HCT116 (cell line): ENCODE measurements around the gene ADAP2. TPM values are rescaled to one million over a fixed set of nuclear protein-coding genes. Genes with fewer than 3 reads are reported as not detected.

Source experiments
- ATAC-seq: fragments of 200-7000 bp; cut with Tn5 transposase; 2 replicates; pipeline ENCODE4 v1.9.1; 2020; ENCODE audit warnings: mild to moderate bottlenecking, moderate library complexity
- BruUV-seq: library from RNA; stranded (reverse); fragments of 400-500 nt; replicated peaks from 2 replicates; lab custom pipeline; 2021; lab: Mats Ljungman, UMichigan
- CTCF ChIA-PET: fragments of 300-600 bp; sonication (Branson Sonifier 250); formaldehyde crosslinking; loops from one replicate; lab custom pipeline; 2021; ENCODE audit warnings: antibody characterized with exemption; lab: Charles Lee
- POLR2A ChIA-PET: fragments of 300-600, 350-600 bp; sonication (Branson Sonifier 250); formaldehyde crosslinking; loops from one replicate; lab custom pipeline; 2021; ENCODE audit warnings: antibody characterized with exemption; lab: Charles Lee
- RAD21 ChIA-PET, 2 experiments: fragments of 300-600 bp; sonication (Branson Sonifier 250); formaldehyde crosslinking; loops; one replicate each; lab custom pipeline; 2023; ENCODE audit warnings: low total read pairs in 2 of 2; ENCODE audit not compliant: uncharacterized antibody in 2 of 2, unreplicated experiment in 2 of 2, low non-redundant PET in 1 of 2; lab: Charles Lee
- DNase-seq: peaks from one replicate; pipeline ENCODE4 v3.0.0-alpha.2; 2010; ENCODE audit warnings: low read depth, low spot score
- H2AFZ ChIP-seq: fragments of 200-600 bp; shearing (Covaris generic), sonication (generic); 2 replicates; pipeline ENCODE4 v1.6.1; 2017; ENCODE audit warnings: low read depth, mixed run types, mixed read lengths, antibody characterized with exemption, low read length; ENCODE audit not compliant: poor library complexity, severe bottlenecking
- H3K27ac ChIP-seq: 2 replicates; pipeline ENCODE4 v1.5.1; 2012; ENCODE audit warnings: low read depth, low read length
- H3K27me3 ChIP-seq: fragments of 200-600 bp; sonication (generic); 2 replicates; pipeline ENCODE4 v1.6.1; 2016; ENCODE audit warnings: mixed run types, low read length, mixed read lengths; ENCODE audit not compliant: insufficient read depth
- H3K36me3 ChIP-seq, 2 experiments: fragments of 200-500 bp in 1 of 2; fragments of 200-600 bp in 1 of 2; sonication (Bioruptor generic) in 1 of 2; sonication (generic) in 1 of 2; 2 replicates each; pipeline versions ENCODE4 v1.5.1 to v1.6.1; 2014 to 2016; ENCODE audit warnings: low read length in 2 of 2, inconsistent platforms in 1 of 2, mixed read lengths in 1 of 2, mixed run types in 1 of 2; ENCODE audit not compliant: insufficient read depth in 2 of 2, control insufficient read depth in 1 of 2
- H3K4me1 ChIP-seq, 2 experiments: fragments of 200-600 bp in 1 of 2; sonication (generic) in 1 of 2; 2 replicates each; pipeline versions ENCODE4 v1.5.1 to v1.6.1; 2012 to 2017; ENCODE audit warnings: low read length in 2 of 2, inconsistent platforms in 1 of 2, mild to moderate bottlenecking in 1 of 2, mixed read lengths in 1 of 2, mixed run types in 1 of 2, moderate library complexity in 1 of 2; ENCODE audit not compliant: insufficient read depth in 2 of 2, control insufficient read depth in 1 of 2
- H3K4me2 ChIP-seq: fragments of 200-600 bp; sonication (generic); 2 replicates; pipeline ENCODE4 v1.6.1; 2017; ENCODE audit warnings: mixed run types, low read length, mixed read lengths
- H3K4me3 ChIP-seq, 2 experiments: fragments of 200-600 bp in 1 of 2; sonication (generic) in 1 of 2; replicated peaks in 1 of 2; 2 replicates each; pipeline ENCODE4 v1.5.1; 2011 to 2016; ENCODE audit warnings: low read length in 2 of 2, control low read depth in 1 of 2, low read depth in 1 of 2, mild to moderate bottlenecking in 1 of 2, mixed read lengths in 1 of 2, mixed run types in 1 of 2
- H3K79me2 ChIP-seq: fragments of 200-600 bp; sonication (generic); 2 replicates; pipeline ENCODE4 v1.6.1; 2017; ENCODE audit warnings: mild to moderate bottlenecking, mixed run types, low read length, moderate library complexity, mixed read lengths; ENCODE audit not compliant: insufficient read depth
- H3K9ac ChIP-seq: fragments of 200-600 bp; sonication (generic); 2 replicates; pipeline ENCODE4 v1.6.1; 2016; ENCODE audit warnings: low read length, mixed read lengths
- H3K9me2 ChIP-seq: fragments of 200-600 bp; sonication (generic), shearing (Covaris generic); 2 replicates; pipeline ENCODE4 v1.6.1; 2017; ENCODE audit warnings: mixed run types, mild to moderate bottlenecking, moderate library complexity; ENCODE audit not compliant: insufficient read depth
- H3K9me3 ChIP-seq, 2 experiments: fragments of 200-500 bp in 1 of 2; fragments of 200-600 bp in 1 of 2; sonication (Bioruptor generic) in 1 of 2; sonication (generic) in 1 of 2; 2 replicates each; pipeline ENCODE4 v1.6.1; 2014 to 2017; ENCODE audit warnings: low read length in 2 of 2, mixed read lengths in 2 of 2, inconsistent platforms in 1 of 2, low read depth in 1 of 2, mild to moderate bottlenecking in 1 of 2, mixed run types in 1 of 2, moderate library complexity in 1 of 2; ENCODE audit not compliant: control insufficient read depth in 1 of 2, insufficient read depth in 1 of 2
- H4K20me1 ChIP-seq: fragments of 200-600 bp; sonication (generic), shearing (Covaris generic); 2 replicates; pipeline ENCODE4 v1.6.1; 2017; ENCODE audit warnings: mixed run types, mild to moderate bottlenecking, moderate library complexity; ENCODE audit not compliant: insufficient read depth
- CBX3 ChIP-seq: IDR thresholded peaks from 2 replicates; pipeline ENCODE4 v1.6.1; 2012; ENCODE audit warnings: low read depth
- FOSL1 ChIP-seq: IDR thresholded peaks from 2 replicates; pipeline ENCODE4 v1.6.1; 2012; ENCODE audit warnings: low read depth
- POLR2A ChIP-seq: IDR thresholded peaks from 2 replicates; pipeline ENCODE4 v1.7.0; 2011; ENCODE audit warnings: borderline replicate concordance; ENCODE audit not compliant: insufficient read depth, insufficient read length; ENCODE audit errors: extremely low read depth
- POLR2AphosphoS5 ChIP-seq: IDR thresholded peaks from 2 replicates; pipeline ENCODE4 v1.6.1; 2011; ENCODE audit warnings: mild to moderate bottlenecking, low read depth, low read length, moderate library complexity
- SP1 ChIP-seq: IDR thresholded peaks from 2 replicates; pipeline ENCODE4 v1.6.1; 2012; ENCODE audit warnings: low read depth
- YY1 ChIP-seq: IDR thresholded peaks from 2 replicates; pipeline ENCODE4 v1.6.1; 2011; ENCODE audit warnings: low read length, low read depth, moderate library complexity, mild to moderate bottlenecking; ENCODE audit not compliant: insufficient replicate concordance; ENCODE audit errors: extremely low read depth
- ZFX ChIP-seq: fragments of 450-650 bp; IDR thresholded peaks from 2 replicates; pipeline ENCODE4 v1.6.1; 2017
- intact Hi-C: fragments of 100-400 bp; cut with micrococcal nuclease; formaldehyde crosslinking; loops from 2 replicates; pipeline ENCODE4 v1.10.0; 2022
- total RNA-seq: library from RNA; stranded (reverse); gene quantifications from one replicate; pipeline ENCODE4 v1.2.1, GENCODE V29; 2021; ENCODE audit not compliant: unreplicated experiment
- TF ChIP-seq, protein P1 (sequence below): IDR thresholded peaks from 2 replicates; pipeline ENCODE4 v1.6.1; 2011; ENCODE audit warnings: mild to moderate bottlenecking, low read length, moderate library complexity; ENCODE audit not compliant: insufficient replicate concordance; ENCODE audit errors: extremely low read depth
- TF ChIP-seq, protein P2 (sequence below): IDR thresholded peaks from 2 replicates; pipeline ENCODE4 v1.6.1; 2012

The ADAP2 gene
- total RNA-seq, 1 experiment from 2014 or later: 17.2 TPM

DNA sequence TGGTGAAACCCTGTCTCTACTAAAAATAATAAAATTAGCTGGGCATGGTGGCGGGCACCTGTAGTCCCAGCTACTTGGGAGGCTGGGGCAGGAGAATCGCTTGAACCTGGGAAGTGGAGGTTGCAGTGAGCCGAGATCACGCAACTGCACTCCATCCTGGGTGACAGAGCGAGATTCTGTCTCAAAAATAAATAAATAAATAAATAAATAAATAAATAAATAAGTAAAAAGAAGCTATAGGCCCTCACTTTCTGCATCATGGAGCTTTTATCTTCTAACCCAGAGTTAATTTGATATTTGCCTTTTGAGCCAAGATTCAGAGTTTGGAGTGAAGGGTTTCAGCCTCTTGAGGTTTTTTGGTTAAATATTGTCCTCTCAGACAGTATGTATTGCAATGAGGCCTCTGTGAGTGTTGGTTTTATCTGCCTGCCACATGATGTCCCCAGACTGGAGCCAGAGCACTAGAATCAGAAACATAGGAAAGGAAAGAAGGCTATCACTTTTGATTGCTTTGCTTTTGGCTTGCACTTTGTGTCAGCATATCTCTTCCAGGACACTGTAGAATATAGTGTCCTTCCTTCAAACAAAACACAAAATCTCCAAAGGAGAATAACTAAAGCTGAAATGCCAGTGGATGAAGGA, 81.6 kb downstream of the ADAP2 start:
- Histone ChIP-seq H4K20me1 (no peaks in the 10 kb centered on the region), H3K27me3 (no peaks in the 10 kb centered on the region), H3K4me1 (no peaks in the 10 kb centered on the region), H2AFZ (no peak overlapping the region), H3K79me2 (no peaks in the 10 kb centered on the region), H3K9ac (no peak overlapping the region), H3K4me3 (no peak overlapping the region), H3K9me3 (no peaks in the 10 kb centered on the region)
- CTCF ChIA-PET: no interaction called here
- no peak for DNase-seq
- POLR2A ChIA-PET: no interaction called here
- TF ChIP-seq SP1 (no peak), YY1 (no peak), CBX3 (no peak), POLR2AphosphoS5 (no peak), FOSL1 (no peak), ZFX (no peak), POLR2A (no peak)
- TF ChIP-seq, protein P1, sequence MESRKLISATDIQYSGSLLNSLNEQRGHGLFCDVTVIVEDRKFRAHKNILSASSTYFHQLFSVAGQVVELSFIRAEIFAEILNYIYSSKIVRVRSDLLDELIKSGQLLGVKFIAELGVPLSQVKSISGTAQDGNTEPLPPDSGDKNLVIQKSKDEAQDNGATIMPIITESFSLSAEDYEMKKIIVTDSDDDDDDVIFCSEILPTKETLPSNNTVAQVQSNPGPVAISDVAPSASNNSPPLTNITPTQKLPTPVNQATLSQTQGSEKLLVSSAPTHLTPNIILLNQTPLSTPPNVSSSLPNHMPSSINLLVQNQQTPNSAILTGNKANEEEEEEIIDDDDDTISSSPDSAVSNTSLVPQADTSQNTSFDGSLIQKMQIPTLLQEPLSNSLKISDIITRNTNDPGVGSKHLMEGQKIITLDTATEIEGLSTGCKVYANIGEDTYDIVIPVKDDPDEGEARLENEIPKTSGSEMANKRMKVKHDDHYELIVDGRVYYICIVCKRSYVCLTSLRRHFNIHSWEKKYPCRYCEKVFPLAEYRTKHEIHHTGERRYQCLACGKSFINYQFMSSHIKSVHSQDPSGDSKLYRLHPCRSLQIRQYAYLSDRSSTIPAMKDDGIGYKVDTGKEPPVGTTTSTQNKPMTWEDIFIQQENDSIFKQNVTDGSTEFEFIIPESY: no peak
- TF ChIP-seq, protein P2, sequence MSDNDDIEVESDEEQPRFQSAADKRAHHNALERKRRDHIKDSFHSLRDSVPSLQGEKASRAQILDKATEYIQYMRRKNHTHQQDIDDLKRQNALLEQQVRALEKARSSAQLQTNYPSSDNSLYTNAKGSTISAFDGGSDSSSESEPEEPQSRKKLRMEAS: no peak
- TF ChIP-seq, all 23 proteins: peak for 0
- BruUV-seq: no TSS peak
- ATAC-seq: no peak
- Histone ChIP-seq H3K27ac (no peak overlapping the region), H3K9me2 (no peaks in the 10 kb centered on the region), H3K36me3 (peaks cover 4 to 5% of the 10 kb centered on the region in 2 experiments; a peak in 1 of 4 replicates), H3K4me2 (no peak overlapping the region)
- RAD21 ChIA-PET: no interaction called here
- intact Hi-C loops: no loop called here
